ENCODE data around the gene RAB44. TPM values are rescaled to one million over a fixed set of nuclear protein-coding genes. Genes with fewer than 3 reads are reported as not detected.

RAB44 gene
- total RNA-seq, 1 donor from 2014 or later, result not detected

- no peak for TF ChIP-seq CTCF (IDR thresholded peaks at IDR 0.05; ENCODE audit: insufficient read depth, low read length, poor library complexity, severe bottlenecking)
- no peaks in the 10 kb centered on the region for H3K27me3 ChIP-seq (ENCODE audit: control insufficient read depth, insufficient read depth, low read length)
- DNase-seq (ENCODE audit: low read depth), result no peak
- H3K36me3 ChIP-seq (ENCODE audit: control insufficient read depth, insufficient read depth, low read length), result no peaks in the 10 kb centered on the region
- no peak overlapping the region for H3K4me3 ChIP-seq (ENCODE audit: low read depth, low read length)
Measured at GRCh38 chr6:36677753-36678487, 19.7 kb upstream of the RAB44 start.

DNA sequence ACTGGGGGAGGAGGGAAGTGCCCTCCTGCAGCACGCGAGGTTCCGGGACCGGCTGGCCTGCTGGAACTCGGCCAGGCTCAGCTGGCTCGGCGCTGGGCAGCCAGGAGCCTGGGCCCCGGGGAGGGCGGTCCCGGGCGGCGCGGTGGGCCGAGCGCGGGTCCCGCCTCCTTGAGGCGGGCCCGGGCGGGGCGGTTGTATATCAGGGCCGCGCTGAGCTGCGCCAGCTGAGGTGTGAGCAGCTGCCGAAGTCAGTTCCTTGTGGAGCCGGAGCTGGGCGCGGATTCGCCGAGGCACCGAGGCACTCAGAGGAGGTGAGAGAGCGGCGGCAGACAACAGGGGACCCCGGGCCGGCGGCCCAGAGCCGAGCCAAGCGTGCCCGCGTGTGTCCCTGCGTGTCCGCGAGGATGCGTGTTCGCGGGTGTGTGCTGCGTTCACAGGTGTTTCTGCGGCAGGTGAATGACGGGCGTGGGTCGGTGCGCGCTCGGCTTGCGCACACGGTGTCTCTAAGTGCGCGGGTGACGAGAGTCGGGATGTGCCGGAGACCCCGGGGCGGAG lies 19.1 kb upstream of the RAB44 start, which contains the start of gene CDKN1A:
TSS of gene CDKN1A (plus strand) at position 227 of the 555 bp plus-strand sequence. CDS start 5,388 bp downstream, outside the sequence.
- no peak for TF ChIP-seq CTCF (IDR thresholded peaks at IDR 0.05; ENCODE audit: insufficient read depth, low read length, poor library complexity, severe bottlenecking)
- Histone ChIP-seq H3K4me3 (ENCODE audit: low read depth, low read length) (peak within 1 kb of the TSS; percentile 90), H3K36me3 (ENCODE audit: control insufficient read depth, insufficient read depth, low read length) (no peaks in the 10 kb centered on the region), H3K27me3 (ENCODE audit: control insufficient read depth, insufficient read depth, low read length) (no peaks in the 10 kb centered on the region)
- DNase-seq (ENCODE audit: low read depth), result peak; percentile 69

GRCh38 chr6:36679043-36679833 lies 18.4 kb upstream of the RAB44 start:
- DNase-seq (ENCODE audit: low read depth), result no peak
- Histone ChIP-seq H3K4me3 (ENCODE audit: low read depth, low read length) (peak overlapping the region; percentile 90), H3K27me3 (ENCODE audit: control insufficient read depth, insufficient read depth, low read length) (no peaks in the 10 kb centered on the region), H3K36me3 (ENCODE audit: control insufficient read depth, insufficient read depth, low read length) (peaks cover under 1% of the 10 kb centered on the region)
- TF ChIP-seq CTCF (IDR thresholded peaks at IDR 0.05; ENCODE audit: insufficient read depth, low read length, poor library complexity, severe bottlenecking), result no peak

DNA sequence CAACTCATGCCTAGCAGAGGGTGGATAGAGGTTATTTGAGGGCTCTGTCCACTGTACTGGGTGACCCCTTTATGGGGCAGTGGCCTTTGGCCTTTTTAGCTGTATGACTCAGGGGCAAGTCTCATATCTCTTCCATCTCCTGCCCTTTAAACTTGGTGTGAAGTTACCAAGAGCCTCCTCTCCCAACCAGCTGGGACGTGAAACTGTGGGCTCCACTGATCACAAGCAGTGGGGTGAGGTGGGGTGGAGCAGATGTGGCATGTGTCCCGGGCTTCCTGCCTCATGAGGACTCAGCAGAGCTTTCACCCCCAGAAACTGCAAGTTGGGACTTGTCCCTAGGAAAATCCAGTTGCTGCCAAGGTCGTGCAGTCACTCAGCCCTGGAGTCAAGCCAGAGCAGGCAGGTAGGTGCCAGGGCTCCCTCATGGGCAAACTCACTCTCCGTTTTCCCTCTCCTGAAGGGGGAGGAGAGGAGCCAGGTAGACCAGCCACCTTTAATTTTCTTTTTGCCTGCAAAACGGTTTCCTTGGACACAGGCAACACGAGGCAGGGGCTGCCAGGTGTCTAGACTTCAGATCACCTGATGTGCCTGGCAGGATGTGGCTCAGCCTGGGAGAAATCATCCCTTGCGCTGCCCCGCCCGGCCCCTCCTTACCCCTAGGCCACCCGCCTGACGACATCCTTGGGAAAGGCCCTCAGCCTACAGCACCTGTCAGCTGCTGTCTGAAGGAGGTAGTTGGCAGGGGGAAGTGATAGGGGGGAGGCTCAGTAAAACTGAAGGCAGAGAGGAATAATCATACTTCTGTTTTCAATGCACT lies 15.1 kb upstream of the RAB44 start:
- Histone ChIP-seq H3K27me3 (ENCODE audit: control insufficient read depth, insufficient read depth, low read length) (no peaks in the 10 kb centered on the region), H3K36me3 (ENCODE audit: control insufficient read depth, insufficient read depth, low read length) (peaks cover 4% of the 10 kb centered on the region), H3K4me3 (ENCODE audit: low read depth, low read length) (peak overlapping the region; percentile 4)
- no peak for DNase-seq (ENCODE audit: low read depth)
- TF ChIP-seq CTCF (IDR thresholded peaks at IDR 0.05; ENCODE audit: insufficient read depth, low read length, poor library complexity, severe bottlenecking), result no peak

GRCh38 chr6:36683145-36683655 lies 14.4 kb upstream of the RAB44 start:
- no peak for TF ChIP-seq CTCF (IDR thresholded peaks at IDR 0.05; ENCODE audit: insufficient read depth, low read length, poor library complexity, severe bottlenecking)
- H3K27me3 ChIP-seq (ENCODE audit: control insufficient read depth, insufficient read depth, low read length), result no peaks in the 10 kb centered on the region
- H3K4me3 ChIP-seq (ENCODE audit: low read depth, low read length), result no peak overlapping the region
- peaks cover 4% of the 10 kb centered on the region for H3K36me3 ChIP-seq (ENCODE audit: control insufficient read depth, insufficient read depth, low read length)
- no peak for DNase-seq (ENCODE audit: low read depth)
